ENCODE results near the gene BECN2.

Gene BECN2

DNA sequence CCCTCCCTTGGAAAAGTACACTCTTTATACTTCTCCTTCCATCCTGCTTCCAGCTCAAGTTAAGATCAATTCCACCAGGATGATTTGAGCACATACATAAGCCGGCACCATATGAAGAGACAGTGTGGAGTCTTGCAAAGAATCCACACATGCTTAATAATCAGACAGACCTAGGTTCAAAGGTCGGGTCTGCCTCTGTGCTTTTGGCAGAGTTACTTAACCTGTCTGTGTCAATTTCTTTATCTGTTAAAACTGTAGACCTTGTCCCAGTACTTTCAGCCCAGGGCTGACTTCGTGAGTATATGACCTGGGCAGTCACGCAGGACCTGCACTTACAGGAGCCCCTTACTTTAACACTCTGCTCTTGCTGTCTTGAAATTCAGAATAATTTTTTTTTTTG is 30.2 kb upstream of the BECN2 start:
- ChIA-PET CTCF (no interaction called here), POLR2A (no interaction called here)
- DNase-seq (ENCODE audit: extremely low spot score) = no peak
- TF ChIP-seq, protein P1, sequence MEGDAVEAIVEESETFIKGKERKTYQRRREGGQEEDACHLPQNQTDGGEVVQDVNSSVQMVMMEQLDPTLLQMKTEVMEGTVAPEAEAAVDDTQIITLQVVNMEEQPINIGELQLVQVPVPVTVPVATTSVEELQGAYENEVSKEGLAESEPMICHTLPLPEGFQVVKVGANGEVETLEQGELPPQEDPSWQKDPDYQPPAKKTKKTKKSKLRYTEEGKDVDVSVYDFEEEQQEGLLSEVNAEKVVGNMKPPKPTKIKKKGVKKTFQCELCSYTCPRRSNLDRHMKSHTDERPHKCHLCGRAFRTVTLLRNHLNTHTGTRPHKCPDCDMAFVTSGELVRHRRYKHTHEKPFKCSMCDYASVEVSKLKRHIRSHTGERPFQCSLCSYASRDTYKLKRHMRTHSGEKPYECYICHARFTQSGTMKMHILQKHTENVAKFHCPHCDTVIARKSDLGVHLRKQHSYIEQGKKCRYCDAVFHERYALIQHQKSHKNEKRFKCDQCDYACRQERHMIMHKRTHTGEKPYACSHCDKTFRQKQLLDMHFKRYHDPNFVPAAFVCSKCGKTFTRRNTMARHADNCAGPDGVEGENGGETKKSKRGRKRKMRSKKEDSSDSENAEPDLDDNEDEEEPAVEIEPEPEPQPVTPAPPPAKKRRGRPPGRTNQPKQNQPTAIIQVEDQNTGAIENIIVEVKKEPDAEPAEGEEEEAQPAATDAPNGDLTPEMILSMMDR (IDR thresholded peaks at IDR 0.05; ENCODE audit: control extremely low read depth, extremely low read depth, low read depth, missing control alignments) = no peak

DNA sequence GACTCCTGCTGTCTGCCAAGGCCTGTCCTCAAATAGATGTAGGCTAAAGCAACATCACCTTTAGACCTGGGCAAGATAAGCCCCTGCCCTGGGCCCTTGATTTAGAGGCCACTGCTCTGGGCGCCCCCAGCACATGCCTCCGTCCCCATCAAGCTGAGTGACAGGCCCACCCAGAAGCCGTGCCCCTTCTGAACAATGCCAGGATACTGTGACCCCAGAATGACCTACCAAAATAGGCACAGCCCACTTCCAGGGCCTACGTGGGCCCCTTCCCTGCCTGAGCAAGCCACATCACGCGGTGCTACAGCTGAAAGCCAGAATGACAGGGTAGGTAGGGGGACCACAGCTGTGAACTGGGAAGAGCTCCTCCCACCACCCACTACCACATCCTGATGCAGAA is 24.7 kb upstream of the BECN2 start:
- DNase-seq (ENCODE audit: extremely low spot score) = no peak
- ChIA-PET POLR2A (no interaction called here), CTCF (interaction anchor here (1.2 kb wide), 1 partner anchor 1151 kb away, joined by 3 read pairs; no protein-coding TSS in a partner anchor)
- TF ChIP-seq, protein P1 (IDR thresholded peaks at IDR 0.05; ENCODE audit: control extremely low read depth, extremely low read depth, low read depth, missing control alignments) = no peak

DNA sequence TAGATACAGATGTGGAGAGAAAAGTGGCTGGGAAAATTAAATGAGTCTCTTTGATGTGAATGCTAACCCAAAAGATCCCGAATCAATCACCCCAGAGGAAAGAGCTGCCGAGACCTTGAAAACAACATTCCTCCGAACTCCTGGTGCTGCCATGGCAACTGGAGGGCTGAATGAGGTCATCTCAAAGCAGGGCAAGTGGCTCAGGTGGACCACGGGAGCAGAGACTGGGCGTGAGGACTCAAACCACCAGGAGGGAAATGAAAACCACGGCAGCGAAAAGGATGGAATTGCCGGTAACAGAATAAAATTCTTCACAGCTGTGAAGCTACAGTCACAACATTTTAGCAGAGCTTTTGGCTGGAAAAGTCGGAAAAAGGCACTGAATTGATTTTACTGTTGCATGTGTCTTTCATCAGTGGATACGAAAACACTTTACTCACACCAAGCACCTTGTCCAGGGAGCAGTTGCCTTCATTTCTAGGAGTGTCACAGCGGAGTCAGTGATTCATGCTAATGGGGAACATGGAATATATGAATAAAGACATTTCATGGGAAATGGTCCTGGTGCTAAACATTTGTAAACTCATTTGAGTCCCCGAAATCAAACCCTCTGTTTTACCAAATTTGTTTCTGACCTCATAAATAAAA is 23.2 kb upstream of the BECN2 start:
- no peak for DNase-seq (ENCODE audit: extremely low spot score)
- POLR2A ChIA-PET = no interaction called here
- CTCF ChIA-PET = interaction anchor here (1.7 kb wide), 1 partner anchor 24 kb away, joined by 4 read pairs; the partner anchor contains the start of gene BECN2
- TF ChIP-seq, protein P1 (IDR thresholded peaks at IDR 0.05; ENCODE audit: control extremely low read depth, extremely low read depth, low read depth, missing control alignments) = no peak

DNA sequence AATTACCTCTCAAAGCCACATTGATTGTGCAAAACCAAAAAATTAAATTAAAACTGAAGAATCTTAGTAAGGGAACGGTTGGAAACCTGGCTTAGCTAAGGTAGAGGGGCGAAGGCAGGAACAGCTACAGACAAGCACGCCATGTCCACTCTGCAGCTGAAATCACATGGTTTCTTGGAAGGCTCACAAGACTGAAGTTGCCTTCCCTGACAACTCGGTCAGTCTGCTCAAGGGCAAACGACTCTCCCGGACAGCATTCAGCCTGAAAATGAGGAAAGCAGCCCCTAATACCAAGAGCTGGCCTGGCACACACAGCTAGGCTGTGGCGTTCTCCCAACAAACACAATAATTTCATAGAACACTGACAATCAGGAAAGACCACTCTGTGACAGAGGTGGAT is 22.7 kb upstream of the BECN2 start:
- no peak for DNase-seq (ENCODE audit: extremely low spot score)
- TF ChIP-seq, protein P1 (IDR thresholded peaks at IDR 0.05; ENCODE audit: control extremely low read depth, extremely low read depth, low read depth, missing control alignments) = no peak
- ChIA-PET POLR2A (no interaction called here), CTCF (interaction anchor here (1.7 kb wide), 1 partner anchor 23 kb away, joined by 4 read pairs; the partner anchor contains the start of gene BECN2)

DNA sequence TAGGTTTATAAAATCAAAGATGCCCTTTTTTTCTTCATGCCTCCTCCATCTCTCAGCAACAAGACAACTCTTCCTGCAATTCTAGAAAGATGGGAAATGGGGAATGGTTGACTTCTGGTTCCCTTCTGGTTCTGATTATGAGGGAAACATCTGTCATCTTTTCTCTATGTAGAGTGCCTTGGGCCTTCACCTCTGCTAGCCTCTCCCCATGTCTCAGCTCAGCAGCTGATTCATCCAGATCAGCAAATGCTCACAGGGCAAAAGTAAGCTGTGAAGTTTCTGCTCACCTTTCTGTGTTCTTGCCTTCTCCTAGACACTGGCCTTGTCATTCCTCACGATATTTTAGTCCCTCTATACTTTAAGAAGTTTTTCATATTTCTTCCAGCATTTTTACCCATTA is 17.8 kb upstream of the BECN2 start:
- ChIA-PET CTCF (no interaction called here), POLR2A (interaction anchor here (0.5 kb wide), 1 partner anchor 1192 kb away, joined by 3 read pairs; no protein-coding TSS in a partner anchor)
- DNase-seq (ENCODE audit: extremely low spot score) = no peak
- TF ChIP-seq, protein P1 (IDR thresholded peaks at IDR 0.05; ENCODE audit: control extremely low read depth, extremely low read depth, low read depth, missing control alignments) = no peak

DNA sequence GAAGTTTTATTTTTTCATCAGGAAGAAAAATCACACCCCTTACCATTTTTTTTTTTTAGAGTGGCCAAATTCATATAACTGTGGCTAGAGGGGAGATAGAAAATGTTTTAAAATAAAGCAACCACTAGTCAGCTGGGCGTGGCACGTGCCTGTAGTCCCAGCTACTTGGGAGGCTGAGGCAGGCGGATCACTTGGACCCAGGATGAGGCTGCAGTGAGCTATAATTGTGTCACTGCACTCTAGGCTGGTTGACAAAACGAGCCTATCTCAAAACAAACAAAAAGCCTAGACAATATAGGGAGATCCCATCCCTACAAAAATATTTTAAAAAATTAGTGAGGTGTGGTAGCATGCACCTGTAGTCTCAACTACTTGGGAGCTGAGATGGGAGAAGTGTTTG is 14.8 kb upstream of the BECN2 start:
- POLR2A ChIA-PET = no interaction called here
- no peak for DNase-seq (ENCODE audit: extremely low spot score)
- CTCF ChIA-PET = no interaction called here
- TF ChIP-seq, protein P1 (IDR thresholded peaks at IDR 0.05; ENCODE audit: control extremely low read depth, extremely low read depth, low read depth, missing control alignments) = no peak
